Heart left ventricle (tissue), 16 donors: ENCODE measurements around the gene GGT6. TPM values are rescaled to one million over a fixed set of nuclear protein-coding genes. Genes with fewer than 3 reads are reported as not detected.
A peak's percentile ranks its signal among the peaks of the same experiment; 100 is the strongest.

Experiments used
- ATAC-seq, 4 donors: fragments of 200-7000 bp; cut with Tn5 transposase; one replicate each; pipeline ENCODE4 v1.9.1; 2020 to 2022; ENCODE audit warnings: moderate library complexity in 4 of 4, mild to moderate bottlenecking in 3 of 4, moderate number of reproducible peaks in 1 of 4
- DNase-seq, 5 donors: peaks; one replicate each; pipeline ENCODE4 v3.0.0-alpha.2; 2020
- H3K27ac ChIP-seq, 12 donors: fragments of 200-600 bp; sonication (generic) in 4 of 12; one replicate each; pipeline versions ENCODE4 v1.5.0 to v1.8.0; 2016 to 2022; ENCODE audit warnings: mild to moderate bottlenecking in 2 of 12
- H3K27me3 ChIP-seq, 9 donors: fragments of 200-600 bp; sonication (generic) in 2 of 9; one replicate each; pipeline versions ENCODE4 v1.5.1 to v1.8.0; 2016 to 2022; ENCODE audit warnings: mild to moderate bottlenecking in 3 of 9
- H3K36me3 ChIP-seq, 9 donors: fragments of 200-600 bp; sonication (generic) in 2 of 9; one replicate each; pipeline versions ENCODE4 v1.5.0 to v1.8.0; 2018 to 2022; ENCODE audit warnings: mild to moderate bottlenecking in 2 of 9
- H3K4me1 ChIP-seq, 12 donors: fragments of 200-600 bp; sonication (generic) in 4 of 12; one replicate each; pipeline versions ENCODE4 v1.5.0 to v1.8.0; 2016 to 2022; ENCODE audit warnings: mild to moderate bottlenecking in 3 of 12
- H3K4me3 ChIP-seq, 12 donors: fragments of 200-600 bp; sonication (generic) in 4 of 12; one replicate each; pipeline versions ENCODE4 v1.5.0 to v1.8.0; 2017 to 2022; ENCODE audit warnings: mild to moderate bottlenecking in 9 of 12, moderate library complexity in 4 of 12
- H3K9me3 ChIP-seq, 12 donors: fragments of 200-600 bp; sonication (generic) in 4 of 12; one replicate each; pipeline versions ENCODE4 v1.5.0 to v1.8.0; 2016 to 2022; ENCODE audit warnings: mild to moderate bottlenecking in 1 of 12
- POLR2A ChIP-seq, 2 donors: fragments of 450-650 bp; IDR thresholded peaks; one replicate each; pipeline ENCODE4 v1.6.1; 2017; ENCODE audit warnings: antibody characterized with exemption in 2 of 2, mild to moderate bottlenecking in 2 of 2, moderate library complexity in 2 of 2
- WGBS, 4 donors: extraction: QIAGEN DNeasy Blood & Tissue Kit in 2 of 4; methylation state at CpG; one replicate each; pipeline versions ENCODE4 v1.1.5 to v1.1.7; 2013 to 2018; 5-methylcytosine and 5-hydroxymethylcytosine counted together
- intact Hi-C, 10 donors: fragments of 100-400 bp; cut with DNase I; formaldehyde crosslinking; loops; one replicate each; pipeline versions ENCODE4 v1.11.1 to v1.14.2; 2022
- polyA plus RNA-seq, 2 donors: library from polyadenylated mRNA; stranded (reverse); fragments of 200-250 nt; gene quantifications; one replicate each; pipeline ENCODE4 v1.2.3, GENCODE V29; 2013
- total RNA-seq, 9 donors: library from RNA; depleted of rRNA in 2 of 9; stranded (reverse); fragments of >200 nt in 2 of 9; fragmentation: NEBNext Ultra II Directional in 3 of 9; extraction: Animal tissue kit (Norgen Biotek cat#: 25700) in 3 of 9; gene quantifications; one replicate each; pipeline versions ENCODE4 v1.1.0 to v1.2.4, GENCODE V29; 2016 to 2023
- TF ChIP-seq, protein P1 (sequence below), 12 donors: fragments of 200-600 bp; sonication (generic) in 4 of 12; IDR thresholded peaks; one replicate each; pipeline versions ENCODE4 v1.5.0 to v1.8.0; 2018 to 2022; ENCODE audit warnings: antibody characterized with exemption in 12 of 12, mild to moderate bottlenecking in 5 of 12
- donor health status: ischemic (EF 13 %, LVEDD 7.1; RV severe dilation, severe dysfunction).
- donor health status: healthy with polysubstance abuse.
- donor health status: DM: no; HTN: yes; CAD: no.
- donor health status: DM: no; HTN: no; CAD: no.
- donor health status: ischemic (EF 25% LVEDD 6.9; RV normal size, moderate dysfunction).
- donor health status: ischemic (EF 25% LVEDD 5.7; RV mildly dilated, moderate dysfunction).
- donor health status: healthy.
- donor health status: DM: yes; HTN: yes; CAD: no.
- donor health status: ischemic (EF 35%, LVEDD 5.7; RV mildly dilated, moderate dysfunction).
- donor health status: nonischemic (EF 11% LVEDD 7.7; RV severe dilation, severe dysfunction).
- donor health status: DM: yes; HTN: yes; CAD: no.
- donor health status: PGD.
- donor health status: ischemic (EF 29% LVEDD 5.4; RV normal size, mild dysfunction).
- donor health status: nonischemic (EF 23%, LVEDD 6.1; RV moderate dilation, normal function).

Gene GGT6
- total and polyA plus RNA-seq, 11 donors, result not detected

DNA sequence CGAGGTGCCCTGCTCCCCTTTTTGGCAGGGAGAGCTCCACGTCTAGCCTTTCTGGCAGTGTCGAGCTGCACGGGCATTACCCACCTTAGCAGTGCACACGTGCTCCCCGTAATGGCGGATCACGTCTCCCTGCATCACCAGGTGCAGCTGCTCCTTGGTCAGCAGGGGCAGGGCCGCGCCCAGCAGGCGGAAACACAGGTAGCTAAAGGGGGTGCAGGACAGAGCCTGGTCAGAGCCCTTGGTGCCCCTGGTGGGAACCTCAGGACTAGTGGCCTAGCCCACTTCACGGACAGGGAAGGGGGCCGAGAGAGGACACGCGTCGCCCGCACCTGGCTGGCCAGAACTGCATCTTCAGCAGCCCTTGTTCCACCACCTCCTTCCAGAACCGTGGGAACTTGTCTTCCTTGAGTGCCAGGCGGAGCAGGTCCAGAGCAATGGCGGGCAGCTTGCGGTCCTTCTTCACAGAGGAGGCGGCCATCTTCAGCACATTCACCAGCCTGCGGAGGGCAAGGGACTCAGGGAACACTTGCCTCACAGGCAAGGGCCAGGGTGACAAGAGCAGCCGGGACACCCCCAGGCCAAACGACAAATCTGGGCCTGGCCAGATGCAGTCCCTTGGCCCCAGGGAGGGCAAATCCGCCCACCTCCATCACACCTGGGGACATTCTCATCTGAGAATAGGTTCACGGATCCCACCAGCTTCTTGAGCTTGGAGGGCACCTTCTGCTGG, 8.4 kb downstream of the GGT6 start:
- peaks cover 0 to 68% (median 65%) of the 10 kb centered on the region in 9 donors for H3K36me3 ChIP-seq
- H3K4me3 ChIP-seq, result no peak overlapping the region
- no peak overlapping the region for H3K27ac ChIP-seq
- H3K4me1 ChIP-seq, result peaks cover 3 to 23% (median 17%) of the 10 kb centered on the region in 12 donors
- ATAC-seq (no peak), DNase-seq (peak in 1 of 5 donors; percentile 19)
- intact Hi-C loops, result no loop called here
- H3K9me3 ChIP-seq, result no peaks in the 10 kb centered on the region
- 94 to 97% (median 94%) methylated on average over 19 to 27 of the region's 27 CpGs for WGBS, 4 donors
- H3K27me3 ChIP-seq, result no peaks in the 10 kb centered on the region
- TF ChIP-seq, protein P1, sequence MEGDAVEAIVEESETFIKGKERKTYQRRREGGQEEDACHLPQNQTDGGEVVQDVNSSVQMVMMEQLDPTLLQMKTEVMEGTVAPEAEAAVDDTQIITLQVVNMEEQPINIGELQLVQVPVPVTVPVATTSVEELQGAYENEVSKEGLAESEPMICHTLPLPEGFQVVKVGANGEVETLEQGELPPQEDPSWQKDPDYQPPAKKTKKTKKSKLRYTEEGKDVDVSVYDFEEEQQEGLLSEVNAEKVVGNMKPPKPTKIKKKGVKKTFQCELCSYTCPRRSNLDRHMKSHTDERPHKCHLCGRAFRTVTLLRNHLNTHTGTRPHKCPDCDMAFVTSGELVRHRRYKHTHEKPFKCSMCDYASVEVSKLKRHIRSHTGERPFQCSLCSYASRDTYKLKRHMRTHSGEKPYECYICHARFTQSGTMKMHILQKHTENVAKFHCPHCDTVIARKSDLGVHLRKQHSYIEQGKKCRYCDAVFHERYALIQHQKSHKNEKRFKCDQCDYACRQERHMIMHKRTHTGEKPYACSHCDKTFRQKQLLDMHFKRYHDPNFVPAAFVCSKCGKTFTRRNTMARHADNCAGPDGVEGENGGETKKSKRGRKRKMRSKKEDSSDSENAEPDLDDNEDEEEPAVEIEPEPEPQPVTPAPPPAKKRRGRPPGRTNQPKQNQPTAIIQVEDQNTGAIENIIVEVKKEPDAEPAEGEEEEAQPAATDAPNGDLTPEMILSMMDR (IDR thresholded peaks at IDR 0.05), result no peak

DNA sequence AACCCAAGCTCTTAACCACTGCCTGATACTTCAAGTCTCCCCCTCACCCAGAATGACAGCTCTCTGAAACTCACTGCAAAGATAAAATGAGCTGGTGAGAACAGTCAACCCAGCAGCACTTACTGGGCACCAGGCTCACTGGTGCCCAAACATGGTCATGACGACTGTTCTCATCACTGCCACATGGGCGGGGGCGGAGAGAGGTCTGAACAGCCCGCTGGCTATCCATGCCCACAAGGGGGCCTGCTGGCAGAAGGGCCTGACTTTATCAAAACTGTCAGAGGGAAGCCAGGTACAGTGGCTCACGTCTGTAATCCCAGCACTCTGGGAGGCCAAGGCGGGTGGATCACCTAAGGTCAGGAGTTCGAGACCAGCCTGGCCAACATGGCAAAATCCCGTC, 9.2 kb downstream of the GGT6 start:
- H3K9me3 ChIP-seq, result no peaks in the 10 kb centered on the region
- DNase-seq (peak in 1 of 5 donors; percentile 15), ATAC-seq (no peak)
- peaks cover 0 to 76% (median 72%) of the 10 kb centered on the region in 9 donors for H3K36me3 ChIP-seq
- no peaks in the 10 kb centered on the region for H3K27me3 ChIP-seq
- H3K4me1 ChIP-seq, result peaks cover 3 to 21% (median 15%) of the 10 kb centered on the region in 12 donors
- 82 to 84% (median 83%) methylated on average over 8 of the region's 8 CpGs for WGBS, 4 donors
- intact Hi-C loops, result no loop called here
- no peak for TF ChIP-seq POLR2A (IDR thresholded peaks at IDR 0.05)
- TF ChIP-seq, protein P1 (IDR thresholded peaks at IDR 0.05), result no peak
- H3K27ac ChIP-seq, result no peak overlapping the region
- no peak overlapping the region for H3K4me3 ChIP-seq

DNA sequence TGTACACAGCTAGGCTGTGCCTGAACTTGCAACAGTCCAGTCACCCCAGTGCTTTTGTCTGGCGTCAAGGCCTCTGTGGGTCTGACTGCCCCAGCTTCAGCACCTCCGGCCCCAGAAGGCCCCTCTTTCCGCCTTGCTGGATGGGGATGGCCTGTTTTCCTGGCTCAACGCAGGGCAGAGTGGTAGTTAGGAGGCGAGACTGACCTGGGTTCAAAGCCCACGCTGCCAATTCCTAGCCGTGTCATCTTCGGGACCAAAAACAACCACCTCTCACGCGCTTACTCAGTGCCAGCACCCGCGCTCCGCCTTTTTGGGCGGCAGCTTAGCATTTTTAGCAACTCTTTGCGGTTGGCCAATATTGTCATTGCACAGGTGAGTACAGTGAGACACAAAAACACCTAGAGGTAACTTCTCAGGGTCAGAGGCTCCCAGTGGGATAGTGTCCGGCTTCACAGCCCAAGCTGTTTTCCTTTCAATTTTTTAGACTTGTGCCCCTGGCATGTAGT, 9.8 kb downstream of the GGT6 start:
- Histone ChIP-seq H3K27ac (no peak overlapping the region), H3K4me3 (no peak overlapping the region), H3K4me1 (peaks cover 0 to 16% (median 10%) of the 10 kb centered on the region in 12 donors), H3K9me3 (no peaks in the 10 kb centered on the region), H3K36me3 (peaks cover 0 to 80% (median 76%) of the 10 kb centered on the region in 9 donors), H3K27me3 (no peaks in the 10 kb centered on the region)
- TF ChIP-seq, protein P1 (IDR thresholded peaks at IDR 0.05), result no peak
- no peak for TF ChIP-seq POLR2A (IDR thresholded peaks at IDR 0.05)
- ATAC-seq (no peak), DNase-seq (peak in 1 of 5 donors; percentile 11)
- 93 to 97% (median 96%) methylated on average over 16 of the region's 16 CpGs for WGBS, 4 donors
- intact Hi-C loops, result no loop called here

DNA sequence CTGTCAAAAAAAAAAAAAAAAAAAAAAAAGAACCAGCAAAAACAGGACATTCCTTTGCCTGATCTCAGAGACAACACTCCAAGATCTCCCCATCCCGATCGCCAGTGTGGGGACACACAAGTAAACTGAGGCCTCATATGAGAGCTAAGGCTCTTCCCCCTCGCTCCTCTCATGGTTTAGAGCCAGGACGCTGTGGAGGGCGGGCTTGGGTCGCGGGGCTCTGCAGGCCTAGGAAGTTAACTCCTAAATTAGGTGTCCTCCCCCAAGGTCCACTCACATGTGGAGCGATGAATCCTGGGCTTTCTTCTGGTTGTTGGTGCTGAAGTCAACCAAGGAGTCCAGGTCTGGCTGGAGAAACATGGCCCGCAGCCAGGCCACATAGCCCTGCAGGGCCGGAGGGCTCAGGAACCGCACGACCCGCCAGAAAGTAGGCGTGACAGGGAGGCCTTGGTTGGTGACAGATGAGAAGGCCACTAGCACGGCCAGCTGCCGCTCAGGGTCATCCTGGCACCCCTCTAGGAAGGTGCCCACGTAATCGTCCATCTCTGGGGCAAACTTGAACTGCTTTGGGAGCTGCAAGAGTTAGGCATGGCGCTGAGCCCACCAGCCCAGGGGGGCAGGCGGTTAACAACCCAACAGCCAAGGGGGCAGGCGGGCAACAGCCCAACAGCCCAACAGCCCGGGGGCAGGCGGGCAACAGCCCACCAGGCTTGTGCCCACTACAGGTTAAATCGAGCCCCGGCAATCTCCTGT, 10.4 kb downstream of the GGT6 start:
- no peak for ATAC-seq
- WGBS, 4 donors, result 86 to 91% (median 89%) methylated on average over 21 to 25 of the region's 25 CpGs
- intact Hi-C loops, result loop anchor here in 1 of 10 donors (10.0 kb wide), 1 partner anchor 125 kb away; no protein-coding TSS in a partner anchor

More for the DNA sequence above, 10.4 kb downstream of the GGT6 start:
- peaks cover 0 to 84% (median 82%) of the 10 kb centered on the region in 9 donors for H3K36me3 ChIP-seq
- peak in 3 of 5 donors; percentile 23 to 42 (median 26) for DNase-seq
- no peaks in the 10 kb centered on the region for H3K9me3 ChIP-seq
- peaks cover 0 to 14% (median 10%) of the 10 kb centered on the region in 12 donors for H3K4me1 ChIP-seq
- TF ChIP-seq, protein P1 (IDR thresholded peaks at IDR 0.05), result no peak
- TF ChIP-seq POLR2A (IDR thresholded peaks at IDR 0.05), result no peak
- H3K4me3 ChIP-seq, result no peak overlapping the region
- no peak overlapping the region for H3K27ac ChIP-seq
- H3K27me3 ChIP-seq, result no peaks in the 10 kb centered on the region
